GM23338 (cell line): ENCODE results near the gene ZNF492. TPM values are rescaled to one million over a fixed set of nuclear protein-coding genes. Genes with fewer than 3 reads are reported as not detected.

Source experiments
- ATAC-seq: fragments of 200-7000 bp; cut with Tn5 transposase; 3 replicates; pipeline ENCODE4 v1.9.1; 2020
- DNase-seq: peaks from one replicate; pipeline ENCODE4 v3.0.0-alpha.2; 2015; ENCODE audit warnings: low spot score
- H2AFZ ChIP-seq: fragments of 200-600 bp; sonication (generic); 2 replicates; pipeline ENCODE4 v1.8.0; 2016; ENCODE audit warnings: antibody characterized with exemption, mild to moderate bottlenecking, moderate library complexity
- H3F3A ChIP-seq: fragments of 200-600 bp; sonication (generic); replicated peaks from 2 replicates; pipeline ENCODE4 v1.8.0; 2017; ENCODE audit warnings: antibody characterized with exemption, mixed run types, low read depth
- H3K27ac ChIP-seq: fragments of 200-600 bp; sonication (generic); 2 replicates; pipeline ENCODE4 v1.6.1; 2016; ENCODE audit warnings: low read depth
- H3K27me3 ChIP-seq: fragments of 200-600 bp; sonication (generic); 2 replicates; pipeline ENCODE4 v1.8.0; 2016; ENCODE audit warnings: mild to moderate bottlenecking, mixed run types, moderate library complexity; ENCODE audit not compliant: insufficient read depth
- H3K36me3 ChIP-seq: fragments of 200-600 bp; sonication (generic); 2 replicates; pipeline ENCODE4 v1.8.0; 2016; ENCODE audit warnings: mild to moderate bottlenecking; ENCODE audit not compliant: insufficient read depth
- H3K4me1 ChIP-seq: fragments of 200-600 bp; sonication (generic); 2 replicates; pipeline ENCODE4 v1.8.0; 2016; ENCODE audit warnings: mild to moderate bottlenecking, moderate library complexity; ENCODE audit not compliant: insufficient read depth
- H3K4me2 ChIP-seq: fragments of 200-600 bp; sonication (generic); 2 replicates; pipeline ENCODE4 v1.7.1; 2017; ENCODE audit warnings: mixed run types
- H3K4me3 ChIP-seq: fragments of 200-600 bp; sonication (generic); 2 replicates; pipeline ENCODE4 v1.6.1; 2016; ENCODE audit warnings: mixed run types
- H3K79me2 ChIP-seq: fragments of 200-600 bp; sonication (generic); replicated peaks from 2 replicates; pipeline ENCODE4 v1.8.0; 2017; ENCODE audit warnings: mild to moderate bottlenecking; ENCODE audit not compliant: insufficient read depth
- H3K9me2 ChIP-seq: fragments of 200-600 bp; sonication (generic); 2 replicates; pipeline ENCODE4 v1.8.0; 2017; ENCODE audit not compliant: insufficient read depth
- H4K20me1 ChIP-seq: fragments of 200-600 bp; sonication (generic); replicated peaks from 2 replicates; pipeline ENCODE4 v1.8.0; 2017; ENCODE audit warnings: mild to moderate bottlenecking; ENCODE audit not compliant: insufficient read depth
- H3K27ac Mint-ChIP-seq: 2 replicates; pipeline ENCODE4 v1.8.0; 2020; ENCODE audit warnings: inconsistent platforms, mild to moderate bottlenecking, moderate library complexity, mixed read lengths
- H3K27me3 Mint-ChIP-seq: 3 replicates; pipeline ENCODE4 v1.8.0; 2022; ENCODE audit warnings: low read depth, mild to moderate bottlenecking, moderate library complexity, mixed read lengths, inconsistent platforms; ENCODE audit not compliant: insufficient read depth, poor library complexity
- H3K36me3 Mint-ChIP-seq: 3 replicates; pipeline ENCODE4 v1.8.0; 2021; ENCODE audit warnings: low read depth, mild to moderate bottlenecking, inconsistent platforms, moderate library complexity, mixed read lengths
- H3K4me1 Mint-ChIP-seq: 3 replicates; pipeline ENCODE4 v1.8.0; 2020; ENCODE audit warnings: mild to moderate bottlenecking, inconsistent platforms, mixed read lengths
- H3K4me3 Mint-ChIP-seq: 3 replicates; pipeline ENCODE4 v1.8.0; 2021; ENCODE audit warnings: moderate library complexity, mild to moderate bottlenecking, inconsistent platforms, mixed read lengths
- H3K9me3 Mint-ChIP-seq: 3 replicates; pipeline ENCODE4 v1.8.0; 2020; ENCODE audit warnings: moderate library complexity, mild to moderate bottlenecking, inconsistent platforms, mixed read lengths
- POLR2AphosphoS5 ChIP-seq: IDR thresholded peaks from 2 replicates; pipeline ENCODE4 v1.6.1; 2016; ENCODE audit warnings: antibody characterized with exemption, low read depth
- REST ChIP-seq: IDR thresholded peaks from one replicate; pipeline ENCODE4 v1.6.1; 2018; ENCODE audit warnings: antibody characterized with exemption; ENCODE audit not compliant: unreplicated experiment
- ZNF114 ChIP-seq: fragments of 250-450 bp; sonication (Bioruptor Pico); IDR thresholded peaks from 2 replicates; pipeline ENCODE4 v1.5.0; 2020; ENCODE audit warnings: mild to moderate bottlenecking, moderate library complexity
- ZNF331 ChIP-seq: fragments of 250-450 bp; sonication (Bioruptor Pico); IDR thresholded peaks from 2 replicates; pipeline ENCODE4 v1.5.0; 2020; ENCODE audit warnings: low read depth, mild to moderate bottlenecking, moderate library complexity
- ZNF462 ChIP-seq: fragments of 250-450 bp; sonication (Bioruptor Pico); IDR thresholded peaks from 2 replicates; pipeline ENCODE4 v1.5.0; 2020; ENCODE audit warnings: mild to moderate bottlenecking, moderate library complexity
- polyA plus RNA-seq: library from polyadenylated mRNA; unstranded; fragments of >200 nt; fragmentation: Nextera tagmentation; extraction: Ambion mirVana; gene quantifications from 2 replicates; pipeline ENCODE4 v1.2.1, GENCODE V29; 2016
- total RNA-seq: library from RNA; depleted of rRNA; stranded (reverse); fragments of >200 nt; shearing (Covaris generic); gene quantifications from 2 replicates; pipeline ENCODE4 v1.2.3, GENCODE V29; 2014

The ZNF492 gene
- total and polyA plus RNA-seq, 2 experiments from 2014 or later = 0.21 to 0.26 TPM

- TF ChIP-seq ZNF462 = no peak
- TF ChIP-seq REST = no peak
Measured at GRCh38 chr19:22622020-22622419, 12.1 kb upstream of the ZNF492 start (continued).

GRCh38 chr19:22622901-22623840 lies 11.0 kb upstream of the ZNF492 start:
- Histone ChIP-seq H3K9me2 (no peaks in the 10 kb centered on the region), H2AFZ (no peak overlapping the region), H3K27ac (no peak overlapping the region), H3K36me3 (no peaks in the 10 kb centered on the region), H4K20me1 (no peaks in the 10 kb centered on the region), H3K4me2 (no peak overlapping the region), H3K27me3 (no peaks in the 10 kb centered on the region), H3K79me2 (no peaks in the 10 kb centered on the region), H3K4me3 (no peak overlapping the region), H3F3A (no peaks in the 10 kb centered on the region), H3K4me1 (no peaks in the 10 kb centered on the region)
- TF ChIP-seq ZNF114 (CRISPR knock-in tag) (no peak), POLR2AphosphoS5 (no peak), ZNF331 (no peak)
- Mint-ChIP-seq H3K27ac (no peak overlapping the region), H3K9me3 (peaks cover 91% of the 10 kb centered on the region), H3K27me3 (peaks cover 4% of the 10 kb centered on the region), H3K4me3 (no peak overlapping the region), H3K36me3 (peaks cover 45% of the 10 kb centered on the region), H3K4me1 (no peaks in the 10 kb centered on the region)
- ATAC-seq = no peak
- DNase-seq = no peak
